NCI-H69 (cell line): ENCODE data around the gene TRAF3IP1.
A peak's percentile ranks its signal among the peaks of the same experiment; 100 is the strongest.
"Not testable (repeated sequence)": the region's sequence is repeated elsewhere in the genome, so short reads cannot be mapped to it uniquely, and the experiment has no call there.

Source experiments
- DNase-seq: peaks from one replicate; lab custom pipeline; 2025; lab: John Stamatoyannopoulos, UW

TRAF3IP1 gene

GRCh38 chr2:238427435-238428162 lies 107.3 kb downstream of the TRAF3IP1 start:
- DNase-seq, result no peak

DNA sequence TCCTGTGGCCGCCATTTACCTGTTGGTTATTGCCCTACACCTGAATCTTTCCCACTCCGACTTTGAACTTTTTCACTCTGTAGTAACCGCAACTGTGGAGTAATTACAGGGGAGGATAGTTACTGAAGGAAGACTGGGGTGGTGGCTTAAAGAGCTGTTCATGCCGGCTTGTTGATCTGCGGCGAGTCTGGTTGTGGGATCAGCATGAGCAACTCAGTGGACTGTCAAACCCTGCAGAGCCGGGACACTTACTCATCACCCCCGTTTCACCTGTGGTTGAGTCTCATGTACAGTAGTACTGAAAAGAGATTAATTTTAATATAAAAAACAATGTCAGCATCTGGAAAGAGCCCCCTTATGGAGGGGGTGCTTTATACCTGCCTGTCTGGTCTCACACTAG lies 108.5 kb downstream of the TRAF3IP1 start:
- DNase-seq, result no peak

- DNase-seq, result no peak
These were observed 110.5 kb downstream of the TRAF3IP1 start for GRCh38 chr2:238430781-238431180.

DNA sequence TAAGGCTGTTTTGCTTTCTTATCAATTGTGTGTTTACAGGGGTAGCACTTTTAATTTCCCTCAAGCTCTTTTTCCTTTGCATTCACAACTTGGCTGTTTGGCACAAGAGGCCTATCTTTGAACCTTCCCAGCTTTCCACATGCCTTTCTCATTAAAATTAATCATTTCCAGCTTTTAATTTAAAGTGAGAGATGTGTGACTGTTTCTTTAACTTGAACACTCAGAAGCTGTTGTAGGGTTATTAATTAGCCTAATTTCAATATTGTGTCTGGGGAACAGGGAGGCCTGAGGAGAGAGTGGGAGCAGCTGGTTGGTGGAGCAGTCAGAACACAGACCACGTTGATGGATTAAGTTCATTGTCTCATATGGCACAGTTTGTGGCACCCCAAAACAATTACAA lies 111.1 kb downstream of the TRAF3IP1 start:
- no peak for DNase-seq

- no peak for DNase-seq
These were observed 113.1 kb downstream of the TRAF3IP1 start for GRCh38 chr2:238433300-238433915.

DNA sequence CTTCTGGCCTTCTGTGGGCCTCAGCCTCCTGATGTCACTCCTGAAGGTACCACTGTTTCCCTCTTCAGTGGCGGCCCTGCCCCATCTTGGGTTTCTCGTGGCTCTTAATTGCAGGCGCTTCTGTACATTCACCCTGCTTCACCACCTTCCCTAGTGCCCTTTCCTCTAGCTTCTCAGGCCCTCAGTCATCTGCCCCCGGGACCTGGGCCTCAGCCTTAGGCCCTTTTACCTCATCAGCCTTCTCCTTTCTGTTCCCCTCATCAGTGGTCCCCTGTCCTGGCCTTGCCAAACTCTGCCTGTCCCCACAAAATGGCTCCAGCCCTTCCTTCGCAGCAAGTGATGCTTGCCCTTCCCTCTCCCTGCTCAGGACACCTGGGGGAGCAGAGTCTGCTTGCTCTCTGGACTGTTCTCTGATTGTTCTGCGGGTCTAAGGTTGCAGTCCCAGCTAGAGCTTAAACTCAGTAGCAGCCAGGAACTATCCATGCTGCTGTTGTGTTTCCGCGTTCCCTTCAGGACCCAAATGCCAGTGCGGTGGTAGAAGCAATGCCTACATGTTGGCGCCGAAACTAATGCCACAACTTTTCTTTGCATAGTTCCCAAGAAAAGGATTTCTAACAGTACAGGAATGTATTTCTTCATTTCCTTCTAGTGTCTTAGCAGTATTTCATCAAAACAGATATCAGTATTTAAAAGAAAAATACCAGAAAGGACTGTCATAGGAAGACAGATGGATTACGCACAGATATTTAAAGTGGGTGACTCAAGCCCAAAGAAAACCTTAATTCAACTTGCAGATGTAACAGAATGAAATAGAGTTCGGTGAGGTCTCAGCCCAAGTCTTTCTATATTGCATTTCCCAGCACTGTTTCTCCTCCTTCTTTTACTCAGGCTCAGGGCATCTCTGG lies 113.9 kb downstream of the TRAF3IP1 start:
- no peak for DNase-seq

GRCh38 chr2:238434846-238435751 lies 114.8 kb downstream of the TRAF3IP1 start:
- DNase-seq, result no peak

DNA sequence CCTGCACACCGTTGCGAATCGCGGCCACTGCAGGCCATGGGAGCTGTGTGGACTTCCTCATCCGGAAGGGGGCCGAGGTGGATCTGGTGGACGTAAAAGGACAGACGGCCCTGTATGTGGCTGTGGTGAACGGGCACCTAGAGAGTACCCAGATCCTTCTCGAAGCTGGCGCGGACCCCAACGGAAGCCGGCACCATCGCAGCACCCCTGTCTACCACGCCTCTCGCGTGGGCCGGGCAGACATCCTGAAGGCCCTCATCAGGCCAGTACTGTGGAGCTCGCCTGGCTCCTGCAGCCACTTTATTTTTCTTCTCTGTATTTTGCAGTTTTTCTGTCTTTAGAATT lies 115.4 kb downstream of the TRAF3IP1 start:
- no peak for DNase-seq

DNA sequence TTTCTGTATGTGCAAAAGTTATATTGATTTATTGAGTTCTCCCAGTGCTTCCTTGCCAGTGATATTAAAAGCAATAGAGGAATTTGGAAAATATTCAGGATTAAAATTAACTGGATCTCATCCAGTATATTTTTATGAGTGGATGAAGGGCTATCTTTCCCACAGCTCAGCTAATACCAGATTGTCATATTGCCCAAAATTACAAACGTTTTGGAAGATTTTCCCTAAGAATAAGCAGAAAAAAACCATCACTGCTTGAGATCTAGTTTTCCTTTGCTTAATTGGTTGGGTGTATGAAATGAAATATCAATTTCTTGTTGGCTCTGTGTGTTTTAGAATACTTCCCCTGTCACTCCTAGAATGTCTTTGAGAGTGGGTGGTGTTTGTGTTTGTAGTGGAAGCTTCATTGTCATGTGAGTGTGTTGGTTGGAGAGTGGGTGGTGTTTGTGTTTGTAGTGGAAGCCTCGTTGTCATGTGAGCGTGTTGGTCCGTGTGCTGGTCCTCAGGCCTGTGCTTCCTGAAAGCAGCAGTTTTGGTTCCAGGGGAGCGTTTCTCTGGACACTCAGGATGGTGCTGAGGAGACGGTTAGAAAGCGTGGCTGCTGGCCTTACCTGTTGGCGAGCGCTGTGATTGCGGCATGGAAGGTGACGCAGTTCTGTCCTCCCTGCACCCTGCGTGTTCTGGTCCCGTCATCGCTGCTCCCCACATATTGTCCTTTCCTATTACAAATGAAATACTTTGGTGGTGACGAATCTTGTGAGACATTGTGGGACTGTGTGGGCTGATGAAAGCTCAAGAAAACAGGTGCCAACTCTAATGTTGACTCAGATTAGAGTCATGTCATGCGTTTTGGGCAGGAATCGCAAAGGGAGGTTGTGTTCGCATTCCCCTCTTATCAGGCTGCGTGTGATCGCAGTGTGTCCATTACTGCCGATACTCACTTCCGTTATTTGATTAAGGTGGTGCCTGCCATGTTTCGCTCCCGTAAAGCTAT lies 118.8 kb downstream of the TRAF3IP1 start:
- no peak for DNase-seq

DNA sequence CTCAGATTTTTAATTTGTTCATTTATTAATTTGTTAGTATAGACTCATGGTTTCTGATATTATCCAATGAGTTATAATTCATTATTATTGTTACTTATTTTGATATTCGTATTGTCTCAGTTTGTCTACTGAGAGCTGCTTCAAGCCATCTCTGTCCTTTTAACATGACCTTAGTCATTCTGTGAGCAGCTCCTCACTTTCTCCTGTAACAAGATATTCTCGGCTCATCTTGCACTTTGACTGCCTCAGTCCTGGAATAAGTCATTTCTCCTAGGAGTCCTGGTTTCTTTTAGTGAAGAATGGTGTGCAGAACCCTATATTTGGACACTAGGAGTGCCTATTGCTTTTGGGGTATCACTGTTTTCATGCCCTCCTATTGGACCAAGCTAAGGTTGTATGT lies 119.6 kb downstream of the TRAF3IP1 start:
- DNase-seq, result no peak

- DNase-seq, result no peak
These were observed 120.0 kb downstream of the TRAF3IP1 start for GRCh38 chr2:238440331-238440730.

DNA sequence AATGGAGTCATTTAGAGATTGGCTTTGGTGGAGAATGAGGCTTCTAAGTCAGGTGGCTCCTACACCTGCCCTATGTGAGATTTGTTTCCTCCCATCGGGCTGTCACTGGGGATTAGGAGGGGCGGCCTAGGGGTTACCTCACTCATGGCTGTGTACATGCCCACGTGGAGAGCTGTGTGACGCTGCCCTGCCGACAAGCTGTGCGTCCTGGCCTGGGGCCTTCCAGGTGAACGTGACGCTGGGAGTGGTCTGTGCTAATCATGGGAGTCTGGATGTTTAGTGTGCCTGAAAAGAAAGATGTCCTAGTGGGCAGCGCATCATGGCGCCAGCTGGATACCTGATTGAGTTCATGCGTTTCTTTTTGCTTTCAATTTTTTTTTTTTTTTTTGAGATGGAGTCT lies 120.4 kb downstream of the TRAF3IP1 start:
- DNase-seq, result peak; percentile 54

- peak; percentile 86 for DNase-seq
These were observed 121.2 kb downstream of the TRAF3IP1 start for GRCh38 chr2:238441262-238442114.

- DNase-seq, result not testable (repeated sequence)
These were observed 121.9 kb downstream of the TRAF3IP1 start for GRCh38 chr2:238442257-238442656.

DNA sequence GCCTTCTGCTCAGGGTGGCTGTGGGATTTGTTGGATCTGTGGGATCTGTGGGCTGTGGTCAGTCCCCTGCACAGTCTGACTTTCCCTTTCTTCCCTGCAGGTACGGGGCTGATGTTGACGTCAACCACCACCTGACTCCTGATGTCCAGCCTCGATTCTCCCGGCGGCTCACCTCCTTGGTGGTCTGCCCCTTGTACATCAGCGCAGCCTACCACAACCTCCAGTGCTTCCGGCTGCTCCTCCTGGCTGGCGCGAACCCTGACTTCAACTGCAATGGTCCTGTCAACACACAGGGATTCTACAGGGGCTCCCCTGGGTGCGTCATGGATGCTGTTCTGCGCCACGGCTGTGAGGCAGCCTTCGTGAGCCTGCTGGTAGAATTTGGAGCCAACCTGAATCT lies 123.9 kb downstream of the TRAF3IP1 start:
- no peak for DNase-seq

GRCh38 chr2:238445409-238446190 lies 125.3 kb downstream of the TRAF3IP1 start:
- DNase-seq, result no peak

GRCh38 chr2:238446371-238446770 lies 126.1 kb downstream of the TRAF3IP1 start:
- no peak for DNase-seq

DNA sequence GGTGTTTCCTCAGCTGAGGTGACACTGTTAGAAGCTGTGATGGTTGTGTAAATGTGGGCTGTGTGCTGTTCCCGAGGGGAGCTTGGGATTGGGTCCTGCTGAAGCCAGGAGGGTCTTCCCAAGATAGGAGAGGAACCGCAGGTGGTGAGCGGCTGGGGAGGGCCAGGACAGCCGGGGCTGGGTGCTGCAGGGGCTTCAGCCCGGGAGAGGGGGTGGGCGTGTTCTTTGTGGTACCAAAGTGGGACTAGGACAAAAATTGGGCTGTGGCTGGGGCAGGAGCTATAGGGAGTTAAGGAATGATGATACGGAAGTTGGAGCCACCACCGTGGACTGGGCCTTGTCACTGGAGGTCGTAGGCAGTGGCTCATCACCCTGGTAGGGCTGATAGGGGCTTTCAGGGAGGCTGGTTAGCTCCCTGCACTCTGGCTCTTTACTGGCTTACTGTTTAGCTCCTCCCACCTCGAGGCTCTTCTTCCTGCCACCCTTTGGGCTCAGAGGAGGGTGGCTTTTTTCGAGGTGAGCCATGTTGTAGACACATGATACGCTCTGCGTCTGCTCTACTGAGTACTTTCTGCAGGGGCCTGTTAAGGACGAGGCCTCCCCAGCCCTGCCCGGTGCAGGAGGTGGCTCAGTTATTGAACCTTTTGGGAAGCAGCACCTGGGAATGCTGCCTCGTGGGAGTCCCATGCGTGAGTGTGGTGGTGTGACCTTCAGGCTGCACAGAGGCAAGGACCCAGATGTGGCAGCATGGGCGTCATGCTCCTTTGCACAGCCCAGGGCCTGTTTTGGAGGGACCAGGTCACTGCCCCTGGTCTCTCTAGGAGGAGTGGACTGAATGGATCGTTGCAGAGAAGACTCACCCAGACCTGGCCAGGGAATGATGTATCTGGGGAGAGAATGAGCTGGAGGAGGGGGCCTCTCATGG lies 128.0 kb downstream of the TRAF3IP1 start:
- no peak for DNase-seq
